Ectodermal cell (in vitro differentiated cells): ENCODE results near the gene ENTHD1.
"Not testable (repeated sequence)": the region's sequence is repeated elsewhere in the genome, so short reads cannot be mapped to it uniquely, and the experiment has no call there.

Experiments
- H3K27ac ChIP-seq: 2 replicates; pipeline ENCODE4 v1.7.0; 2013; ENCODE audit warnings: mild to moderate bottlenecking, low read depth, low read length; ENCODE audit not compliant: insufficient read depth, poor library complexity, severe bottlenecking
- H3K27me3 ChIP-seq: 2 replicates; pipeline ENCODE4 v1.7.0; 2013; ENCODE audit warnings: mild to moderate bottlenecking, low read length; ENCODE audit not compliant: insufficient read depth, control insufficient read depth, poor library complexity, severe bottlenecking
- H3K36me3 ChIP-seq: one replicate; pipeline ENCODE4 v1.7.0; 2013; ENCODE audit warnings: low read length; ENCODE audit not compliant: control insufficient read depth, insufficient read depth
- H3K4me1 ChIP-seq: one replicate; pipeline ENCODE4 v1.7.0; 2013; ENCODE audit warnings: low read length; ENCODE audit not compliant: control insufficient read depth, insufficient read depth
- H3K4me3 ChIP-seq: 2 replicates; pipeline ENCODE4 v1.7.0; 2013; ENCODE audit warnings: low read depth, low read length, control low read depth; ENCODE audit not compliant: insufficient read depth
- H3K9me3 ChIP-seq: 2 replicates; pipeline ENCODE4 v1.7.0; 2013; ENCODE audit warnings: mild to moderate bottlenecking, low read length, moderate library complexity; ENCODE audit not compliant: control insufficient read depth
- WGBS, 2 experiments: methylation state at CpG; one replicate each; pipeline ENCODE4 v1.1.7; 2013; ENCODE audit warnings: missing lambda C conversion rate in 2 of 2; 5-methylcytosine and 5-hydroxymethylcytosine counted together

Gene ENTHD1

DNA sequence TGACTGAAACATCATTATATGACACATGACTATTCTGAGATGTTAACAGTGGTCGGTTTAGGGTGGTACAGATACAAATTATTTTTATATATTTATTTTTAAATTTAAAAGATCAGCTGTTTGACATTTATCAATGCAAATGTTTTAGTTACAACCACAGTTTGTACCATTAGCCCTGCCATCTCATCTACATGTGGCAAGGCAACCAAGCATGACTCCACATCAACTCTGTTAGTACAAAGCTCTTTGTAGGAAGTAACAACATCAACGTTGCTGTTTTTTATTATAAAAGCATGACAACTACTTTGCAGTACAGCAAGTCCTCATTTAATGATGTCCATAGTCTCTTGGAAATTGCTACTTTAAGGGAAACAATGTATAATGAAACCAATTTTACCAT is 40.8 kb downstream of the ENTHD1 start:
- H3K27ac ChIP-seq, result no peak overlapping the region
- no peaks in the 10 kb centered on the region for H3K27me3 ChIP-seq
- no peaks in the 10 kb centered on the region for H3K9me3 ChIP-seq
- H3K4me3 ChIP-seq, result no peak overlapping the region
- WGBS, 2 experiments, result 88 to 90% methylated on average over 1 to 2 of the region's 2 CpGs
- no peaks in the 10 kb centered on the region for H3K4me1 ChIP-seq
- H3K36me3 ChIP-seq, result no peaks in the 10 kb centered on the region

DNA sequence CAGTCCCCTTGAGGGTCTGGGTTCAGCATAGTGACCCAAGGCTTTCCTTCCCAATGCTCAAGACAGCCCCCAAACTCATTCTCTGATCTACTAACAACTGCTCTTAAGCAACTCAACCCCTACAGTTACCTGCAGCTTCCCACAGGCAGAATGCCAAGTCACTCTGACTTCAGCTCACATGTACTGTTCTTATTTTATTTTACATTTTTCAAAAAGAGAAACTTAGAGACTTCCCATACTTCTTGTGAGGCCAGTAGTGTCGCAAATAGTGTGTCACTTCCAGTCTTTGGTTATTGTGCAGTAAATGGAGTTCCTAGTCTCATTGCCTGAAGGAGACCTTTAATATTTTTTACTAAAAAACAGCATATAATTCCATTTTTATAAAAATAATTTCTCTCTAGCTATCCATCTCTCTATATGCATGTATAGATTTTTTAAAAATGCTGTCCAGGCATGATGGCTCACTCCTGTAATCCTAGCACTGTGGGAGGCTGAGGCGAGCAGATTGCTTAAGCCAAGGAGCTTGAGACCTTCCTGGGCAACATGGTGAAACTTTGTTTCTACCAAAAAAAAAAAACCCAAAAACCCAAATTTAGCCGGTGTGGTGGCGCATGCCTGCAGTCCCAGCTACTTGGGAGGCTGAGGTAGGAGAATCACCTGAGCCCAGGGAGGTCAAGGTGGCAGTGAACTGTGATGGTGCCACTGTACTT is 41.8 kb downstream of the ENTHD1 start:
- H3K4me3 ChIP-seq, result no peak overlapping the region
- no peak overlapping the region for H3K27ac ChIP-seq
- H3K36me3 ChIP-seq, result no peaks in the 10 kb centered on the region
- 89 to 96% methylated on average over 3 to 4 of the region's 4 CpGs for WGBS, 2 experiments
- H3K9me3 ChIP-seq, result no peaks in the 10 kb centered on the region
- no peaks in the 10 kb centered on the region for H3K4me1 ChIP-seq
- no peaks in the 10 kb centered on the region for H3K27me3 ChIP-seq

DNA sequence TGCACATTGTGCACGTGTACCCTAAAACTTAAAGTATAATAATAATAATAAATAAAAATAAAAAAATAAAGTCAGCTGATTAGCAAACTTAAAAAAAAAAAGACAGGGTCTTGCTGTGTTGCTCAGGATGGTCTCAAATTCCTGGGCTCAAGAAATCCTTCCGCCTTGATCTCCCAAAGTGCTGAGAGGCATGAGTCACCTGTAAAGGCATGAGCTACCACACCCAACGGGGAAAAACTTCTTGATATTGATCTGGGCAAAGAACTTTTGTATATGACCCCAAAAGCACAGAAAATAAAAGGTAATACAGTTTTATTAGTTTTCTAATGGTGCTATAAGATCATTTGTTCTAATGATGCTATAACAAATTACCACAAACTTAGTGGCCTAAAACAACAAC is 46.1 kb downstream of the ENTHD1 start:
- WGBS, 2 experiments, result 91 to 95% methylated on average over 1 to 2 of the region's 3 CpGs
- no peaks in the 10 kb centered on the region for H3K4me1 ChIP-seq
- H3K27ac ChIP-seq, result no peak overlapping the region

DNA sequence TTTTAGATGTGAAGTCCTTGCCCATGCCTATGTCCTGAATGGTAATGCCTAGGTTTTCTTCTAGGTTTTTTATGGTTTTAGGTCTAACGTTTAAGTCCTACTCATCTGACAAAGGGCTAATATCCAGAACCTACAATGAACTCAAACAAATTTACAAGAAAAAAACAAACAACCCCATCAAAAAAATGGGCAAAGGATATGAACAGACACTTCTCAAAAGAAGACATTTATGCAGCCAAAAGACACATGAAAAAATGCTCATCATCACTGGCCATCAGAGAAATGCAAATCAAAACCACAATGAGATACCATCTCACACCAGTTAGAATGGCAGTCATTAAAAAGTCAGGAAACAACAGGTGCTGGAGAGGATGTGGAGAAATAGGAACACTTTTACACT is 47.0 kb downstream of the ENTHD1 start:
- H3K36me3 ChIP-seq, H3K9me3 ChIP-seq, H3K4me1 ChIP-seq, H3K4me3 ChIP-seq, H3K27ac ChIP-seq, H3K27me3 ChIP-seq: not testable (repeated sequence)
- WGBS, 2 experiments, result 93% methylated on average over 1 of the region's 1 CpG; no CpG with 5 or more reads in 1 of the 2 experiments

More for the DNA sequence above, 46.1 kb downstream of the ENTHD1 start:
- no peaks in the 10 kb centered on the region for H3K27me3 ChIP-seq
- H3K4me3 ChIP-seq, result no peak overlapping the region
- no peaks in the 10 kb centered on the region for H3K36me3 ChIP-seq
- H3K9me3 ChIP-seq, result no peaks in the 10 kb centered on the region

DNA sequence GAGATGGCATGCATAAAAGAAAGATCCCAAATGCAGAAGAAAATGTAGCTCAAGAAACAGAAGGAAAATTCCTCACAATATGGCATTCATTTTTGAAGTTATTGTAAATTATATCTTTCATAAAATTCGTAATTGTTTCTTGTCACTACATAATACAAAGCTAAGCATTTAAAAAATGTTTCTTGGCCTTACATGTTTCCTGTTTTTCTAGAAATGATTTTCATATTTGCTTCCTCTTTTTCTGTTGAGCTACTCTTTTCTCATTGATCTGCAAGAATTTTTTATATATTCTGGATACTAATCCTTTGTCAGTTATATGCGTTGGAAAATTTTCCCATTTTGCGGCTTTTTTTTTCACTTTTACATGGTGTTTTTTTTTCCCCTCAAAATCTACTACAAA is 48.0 kb downstream of the ENTHD1 start:
- 67 to 82% methylated on average over 1 to 3 of the region's 3 CpGs for WGBS, 2 experiments
- no peaks in the 10 kb centered on the region for H3K9me3 ChIP-seq
- no peaks in the 10 kb centered on the region for H3K36me3 ChIP-seq
- no peak overlapping the region for H3K4me3 ChIP-seq
- H3K4me1 ChIP-seq, result no peaks in the 10 kb centered on the region
- no peaks in the 10 kb centered on the region for H3K27me3 ChIP-seq
- no peak overlapping the region for H3K27ac ChIP-seq

DNA sequence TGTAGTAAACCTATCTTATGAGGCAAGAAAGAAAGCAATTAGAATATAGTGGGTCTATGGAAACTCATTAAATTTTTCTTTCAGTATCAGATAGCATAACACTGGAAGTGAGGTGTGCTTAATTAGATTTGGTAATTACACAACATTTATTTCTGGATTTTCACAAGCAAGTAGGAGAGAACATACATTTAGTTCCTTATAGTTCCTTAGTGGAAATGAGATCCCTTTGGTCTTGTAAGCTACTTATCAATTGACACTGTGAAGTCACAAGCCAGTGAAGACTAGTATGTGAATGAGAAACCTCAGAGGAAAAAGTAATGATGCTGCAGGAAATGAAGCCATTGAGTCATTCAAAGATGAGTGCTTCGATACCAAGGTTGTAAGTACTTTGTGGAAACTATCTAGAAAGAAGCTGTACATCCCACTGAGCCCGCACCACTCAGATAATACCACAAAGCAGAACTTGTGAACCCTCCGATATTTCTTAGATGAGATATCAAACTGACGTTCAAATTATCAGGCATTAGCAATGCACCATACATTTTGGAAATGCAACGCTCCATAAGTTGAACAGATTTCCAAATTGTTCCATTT is 53.5 kb downstream of the ENTHD1 start:
- Histone ChIP-seq H3K36me3 (no peaks in the 10 kb centered on the region), H3K27ac (no peak overlapping the region), H3K4me1 (no peaks in the 10 kb centered on the region), H3K9me3 (no peaks in the 10 kb centered on the region), H3K27me3 (no peaks in the 10 kb centered on the region), H3K4me3 (no peak overlapping the region)
- WGBS, 2 experiments, result 93 to 98% methylated on average over 4 to 5 of the region's 5 CpGs

DNA sequence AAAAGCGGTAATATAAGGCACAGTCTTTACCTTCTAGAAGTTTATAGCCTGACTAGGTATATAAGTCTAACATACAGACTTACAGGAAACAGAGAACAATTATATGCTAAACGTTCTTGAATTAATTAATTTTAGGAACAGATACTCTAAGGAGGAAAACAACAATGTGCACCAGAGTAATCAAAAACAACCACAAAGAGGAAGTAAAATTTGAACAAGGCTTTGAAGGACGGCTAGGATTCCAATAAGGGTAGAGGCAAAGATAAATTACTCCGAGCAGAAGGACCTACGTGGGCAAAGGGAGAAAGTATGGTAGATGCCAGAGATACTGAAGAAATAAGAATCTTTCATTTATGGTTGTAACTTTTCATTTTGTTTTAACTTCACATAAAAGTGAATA is 54.4 kb downstream of the ENTHD1 start:
- 84 to 87% methylated on average over 4 to 5 of the region's 5 CpGs for WGBS, 2 experiments
- H3K36me3 ChIP-seq, result no peaks in the 10 kb centered on the region
- no peaks in the 10 kb centered on the region for H3K4me1 ChIP-seq
- H3K27ac ChIP-seq, result no peak overlapping the region
- H3K4me3 ChIP-seq, result no peak overlapping the region
- H3K9me3 ChIP-seq, result no peaks in the 10 kb centered on the region
- no peaks in the 10 kb centered on the region for H3K27me3 ChIP-seq

DNA sequence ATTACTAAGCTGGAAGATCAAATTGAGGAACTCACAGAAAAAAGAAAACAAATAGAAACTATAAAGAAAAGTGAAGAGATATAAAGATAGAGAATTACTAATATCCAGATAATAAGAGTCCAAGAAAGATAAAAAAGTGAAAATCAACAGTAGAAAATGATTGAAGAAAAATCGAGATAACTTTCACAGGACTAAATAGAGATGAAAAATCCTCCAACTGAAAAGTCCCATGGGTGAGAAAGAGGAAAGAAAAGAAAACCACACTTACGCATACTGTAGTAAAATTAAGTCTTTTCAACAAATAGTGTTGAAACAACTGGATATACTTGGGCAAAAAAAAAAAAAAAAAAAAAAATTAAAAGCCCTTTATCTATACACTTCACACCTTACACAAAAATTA is 60.0 kb downstream of the ENTHD1 start:
- 80% methylated on average over 1 of the region's 2 CpGs; no CpG with 5 or more reads in 1 of the 2 experiments for WGBS, 2 experiments
- Histone ChIP-seq H3K27ac (no peak overlapping the region), H3K27me3 (no peaks in the 10 kb centered on the region)

DNA sequence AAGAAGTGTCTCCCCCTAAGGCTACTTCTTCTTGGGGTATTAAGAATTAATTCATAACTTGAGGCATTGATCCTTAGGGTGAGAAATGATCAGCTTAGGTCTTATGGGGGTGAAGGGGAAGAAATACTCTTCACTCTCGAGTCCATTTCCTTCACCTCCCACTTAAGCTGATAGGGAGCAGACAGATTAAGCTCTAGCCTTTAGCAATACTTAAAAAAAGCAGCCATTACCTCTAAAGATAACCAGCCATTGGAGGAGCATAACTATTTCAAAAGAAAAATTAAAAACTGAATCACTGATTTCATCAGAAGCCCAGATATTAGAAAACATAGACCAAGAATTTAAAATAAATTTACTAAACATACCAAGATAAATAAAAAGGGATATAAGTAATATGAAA is 60.5 kb downstream of the ENTHD1 start:
- Histone ChIP-seq H3K4me1 (no peaks in the 10 kb centered on the region), H3K4me3 (no peak overlapping the region), H3K27ac (no peak overlapping the region), H3K9me3 (no peaks in the 10 kb centered on the region), H3K36me3 (no peaks in the 10 kb centered on the region), H3K27me3 (no peaks in the 10 kb centered on the region)
- 0% methylated on average over 1 of the region's 1 CpG; no CpG with 5 or more reads in 1 of the 2 experiments for WGBS, 2 experiments

More for the DNA sequence above, 60.0 kb downstream of the ENTHD1 start:
- H3K9me3 ChIP-seq, result no peaks in the 10 kb centered on the region
- H3K4me3 ChIP-seq, result no peak overlapping the region
- no peaks in the 10 kb centered on the region for H3K4me1 ChIP-seq
- H3K36me3 ChIP-seq, result no peaks in the 10 kb centered on the region

DNA sequence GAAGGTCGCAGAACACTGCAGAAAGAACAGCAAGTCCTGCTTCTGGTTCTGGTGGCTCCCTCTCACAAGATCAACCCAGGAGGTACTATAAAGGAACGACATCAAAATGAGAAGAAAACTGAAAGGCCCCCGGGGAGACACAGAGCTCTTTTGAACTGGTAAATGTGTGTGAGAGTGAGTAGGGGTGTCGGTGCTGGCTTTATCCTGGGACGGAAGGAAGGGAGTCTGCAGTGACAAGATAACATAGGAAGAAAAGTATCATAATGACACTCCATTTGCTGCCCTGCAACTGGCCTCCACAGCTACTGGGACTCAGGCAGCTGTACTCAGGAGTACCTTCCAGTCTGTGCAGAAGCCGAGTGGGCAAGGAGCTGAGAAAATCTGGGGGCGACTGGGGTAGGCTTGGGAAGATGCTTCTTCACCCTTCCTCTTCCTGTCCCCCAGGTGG is 60.9 kb downstream of the ENTHD1 start:
- H3K36me3 ChIP-seq, result no peaks in the 10 kb centered on the region
- no peaks in the 10 kb centered on the region for H3K4me1 ChIP-seq
- WGBS, 2 experiments, result 71 to 75% methylated on average over 7 of the region's 7 CpGs
- H3K27ac ChIP-seq, result no peak overlapping the region
- H3K9me3 ChIP-seq, result no peaks in the 10 kb centered on the region
- H3K27me3 ChIP-seq, result no peaks in the 10 kb centered on the region
- H3K4me3 ChIP-seq, result no peak overlapping the region
